ENCODE measurements around the gene BROX.
"Not testable (repeated sequence)": the region's sequence is repeated elsewhere in the genome, so short reads cannot be mapped to it uniquely, and the experiment has no call there.

Gene BROX

DNA sequence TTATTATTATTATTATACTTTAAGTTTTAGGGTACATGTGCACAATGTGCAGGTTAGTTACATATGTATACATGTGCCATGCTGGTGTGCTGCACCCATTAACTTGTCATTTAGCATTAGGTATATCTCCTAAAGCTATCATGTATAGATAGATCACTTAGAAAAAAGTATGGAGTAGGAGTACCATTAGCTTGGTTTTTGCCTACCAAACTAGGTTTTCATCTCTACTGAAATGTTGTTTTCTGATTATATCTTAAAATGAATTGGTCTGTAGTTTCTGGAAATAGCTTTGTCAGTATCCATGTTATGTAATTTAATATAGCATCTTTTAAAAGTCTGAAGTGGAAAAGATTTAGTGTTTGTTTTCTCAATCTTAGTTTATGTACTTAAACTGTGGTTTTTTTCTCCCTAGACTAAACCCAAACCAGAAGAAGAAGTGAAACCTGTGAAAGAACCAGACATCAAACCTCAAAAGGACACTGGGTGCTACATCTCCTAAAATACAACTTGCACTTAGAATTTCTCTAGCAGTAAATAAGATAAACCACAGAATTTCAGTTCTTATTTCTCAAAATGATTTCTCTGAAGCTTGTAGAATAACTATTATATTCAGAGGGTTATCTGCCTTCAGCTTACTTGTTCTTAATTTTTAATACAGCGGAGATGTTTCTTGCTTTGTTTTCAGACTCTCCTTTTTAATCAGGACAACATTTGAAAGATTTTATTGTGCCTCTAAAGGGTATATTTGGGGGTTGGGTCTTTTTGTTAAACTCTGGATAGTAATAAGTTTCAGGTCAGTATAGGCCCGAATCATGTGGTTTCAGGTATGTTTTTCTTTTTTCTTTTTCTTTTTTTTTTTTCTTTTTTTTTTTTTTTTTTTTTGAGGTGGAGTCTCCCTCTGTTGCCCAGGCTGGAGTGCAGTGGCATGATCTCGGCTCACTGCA, 20.1 kb downstream of the BROX start:
- no peak for DNase-seq

DNA sequence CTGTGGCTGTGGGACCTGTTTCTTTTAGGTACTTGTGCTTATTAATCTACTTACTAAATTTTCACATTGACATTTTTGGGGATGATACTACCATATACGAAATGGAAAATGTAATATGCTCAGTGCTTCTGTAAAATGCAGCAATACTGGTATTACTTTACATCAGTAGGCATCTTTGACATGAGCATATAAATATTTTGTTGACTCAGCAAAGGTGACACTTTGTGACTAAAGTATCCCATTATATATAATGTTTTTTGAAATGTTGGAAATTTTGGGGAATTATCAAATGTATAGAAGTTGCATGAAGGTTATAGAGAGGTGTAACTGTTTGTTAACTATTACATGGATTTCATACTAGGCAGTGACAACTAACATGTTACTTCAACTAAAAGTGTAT, 22.4 kb downstream of the BROX start:
- DNase-seq: no peak

DNA sequence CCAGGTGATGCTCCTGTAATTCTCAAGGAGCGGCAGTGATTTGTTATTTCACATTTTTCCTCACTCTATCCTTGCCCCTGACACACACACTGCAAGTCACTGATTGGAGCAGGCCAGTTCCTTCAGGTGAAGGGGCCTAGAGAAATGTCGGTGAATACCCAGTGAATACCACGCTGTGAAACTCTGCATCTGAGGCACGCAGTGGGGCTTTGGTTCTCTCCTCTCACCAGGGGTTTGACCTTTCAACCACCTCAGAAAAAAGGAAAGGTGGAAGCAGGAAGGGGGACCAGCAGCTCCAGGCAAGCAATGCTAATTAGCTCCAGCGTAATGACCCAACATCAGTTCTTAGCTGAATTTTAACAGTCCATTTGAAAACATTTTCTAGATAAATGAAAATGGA, 24.1 kb downstream of the BROX start:
- DNase-seq: no peak

DNA sequence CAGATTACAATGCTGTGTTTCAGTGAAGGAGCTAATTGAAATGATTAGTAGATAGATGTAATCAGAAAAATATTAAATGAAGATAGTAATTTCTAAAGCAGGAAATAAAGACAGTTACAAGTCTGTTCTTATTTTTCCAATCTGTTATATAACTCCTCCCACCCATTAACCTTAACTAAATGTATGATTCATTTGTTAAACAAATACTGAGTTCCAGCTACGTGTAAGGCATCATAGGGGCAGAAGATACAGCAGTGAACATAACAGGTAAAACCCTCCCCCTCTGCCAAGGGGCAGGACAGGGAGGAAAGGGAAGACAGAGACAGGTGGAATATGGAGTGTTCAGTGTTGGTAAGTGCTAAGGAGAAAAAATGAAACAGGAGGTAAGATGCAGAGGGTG, 24.6 kb downstream of the BROX start, which contains the start of gene FAM177B:
TSS of gene FAM177B (plus strand) at position 231 of the 400 bp plus-strand sequence. CDS start 9,344 bp downstream, outside the sequence.
- no peak for DNase-seq

DNA sequence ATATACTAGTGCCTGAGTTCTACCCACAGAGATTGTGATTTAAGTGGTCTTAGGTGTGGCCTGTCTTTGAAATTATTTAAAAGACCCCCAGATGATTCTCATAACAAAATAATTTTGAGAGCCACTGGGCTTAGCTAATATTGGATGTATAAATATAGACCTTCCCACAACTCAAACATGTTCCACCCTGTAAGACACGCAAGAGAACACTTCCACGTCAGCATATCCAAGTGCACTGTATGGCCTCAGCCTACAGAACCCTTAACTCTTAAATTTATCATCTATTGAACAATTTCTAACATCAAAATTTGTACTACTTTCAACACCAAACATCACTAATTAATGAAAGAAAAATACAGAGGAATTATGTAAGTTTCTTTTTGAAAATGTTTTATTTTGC, 27.1 kb downstream of the BROX start:
- DNase-seq: no peak

DNA sequence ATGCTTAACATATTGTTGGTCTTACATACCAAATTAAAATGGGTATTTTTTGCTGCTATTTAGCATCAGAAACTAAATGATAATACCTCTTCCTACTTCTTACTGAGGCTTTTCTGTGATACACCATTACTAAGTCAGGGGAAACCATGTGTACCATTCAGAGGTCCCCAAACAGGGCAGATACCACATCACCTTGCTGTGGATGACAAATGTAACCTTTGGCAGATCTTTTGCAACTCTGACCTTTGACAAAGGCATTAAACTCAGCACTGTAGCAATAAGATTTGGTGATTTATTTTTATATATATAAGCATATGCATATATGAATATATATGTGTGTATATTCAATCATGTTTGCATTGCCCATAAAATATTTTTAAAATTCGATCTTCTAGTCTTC, 27.6 kb downstream of the BROX start:
- no peak for DNase-seq

DNA sequence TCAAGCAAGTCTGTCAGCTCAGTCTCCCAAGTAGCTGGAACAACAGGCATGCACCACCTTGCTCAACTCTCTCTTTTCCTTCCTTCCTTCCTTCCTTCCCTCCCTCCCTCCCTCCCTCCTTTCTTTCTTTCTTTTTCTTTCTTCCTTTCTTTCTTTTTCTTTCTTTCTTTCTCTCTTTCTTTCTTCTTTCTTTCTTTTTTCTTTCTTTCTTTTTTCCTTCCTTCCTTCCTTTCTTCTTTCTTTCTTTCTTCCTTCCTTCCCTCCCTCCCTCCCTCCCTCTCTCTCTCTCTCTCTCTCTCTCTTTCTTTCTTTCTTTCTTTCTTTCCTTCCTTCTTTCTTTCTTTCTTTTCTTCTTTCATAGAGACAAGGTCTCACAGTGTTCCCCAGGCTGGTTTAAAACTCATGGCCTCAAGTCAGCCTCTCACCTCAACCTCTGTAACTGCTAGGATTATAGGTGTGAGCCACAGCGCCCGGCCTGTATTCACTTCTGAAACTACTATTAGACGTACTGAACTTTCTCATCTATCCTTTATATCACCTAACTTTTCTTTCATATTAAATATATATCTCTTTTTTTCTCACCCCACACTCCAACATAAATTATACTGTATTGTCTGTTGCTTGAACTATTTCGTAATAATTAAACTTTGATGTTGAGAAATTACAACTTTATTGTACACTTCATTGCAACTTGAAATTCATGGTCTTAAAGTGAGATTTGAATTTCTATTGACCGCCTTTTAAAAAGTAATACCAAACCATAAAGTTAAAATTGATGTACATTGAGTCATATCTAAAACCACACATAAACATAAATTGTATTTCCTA, 29.5 kb downstream of the BROX start:
- not testable (repeated sequence) for DNase-seq

DNA sequence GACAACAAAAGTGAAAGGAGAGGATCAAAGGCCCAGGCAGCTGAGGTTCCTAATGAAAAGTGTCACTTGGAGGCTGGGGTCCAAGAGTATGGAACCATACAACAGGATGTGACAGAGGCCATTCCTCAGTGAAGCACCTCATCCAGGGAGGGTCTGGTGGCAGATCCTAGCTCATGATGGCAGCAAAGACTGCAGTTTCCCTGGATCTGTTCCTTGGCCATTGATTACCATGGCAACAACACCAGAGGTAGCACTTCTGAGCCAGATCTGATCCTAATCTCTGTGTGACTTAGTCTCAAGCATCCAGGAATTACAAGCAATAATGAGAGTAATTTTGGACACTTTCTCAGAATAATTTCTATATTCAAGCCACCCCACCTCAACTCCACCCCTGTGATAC, 37.6 kb downstream of the BROX start:
- no peak for DNase-seq

DNA sequence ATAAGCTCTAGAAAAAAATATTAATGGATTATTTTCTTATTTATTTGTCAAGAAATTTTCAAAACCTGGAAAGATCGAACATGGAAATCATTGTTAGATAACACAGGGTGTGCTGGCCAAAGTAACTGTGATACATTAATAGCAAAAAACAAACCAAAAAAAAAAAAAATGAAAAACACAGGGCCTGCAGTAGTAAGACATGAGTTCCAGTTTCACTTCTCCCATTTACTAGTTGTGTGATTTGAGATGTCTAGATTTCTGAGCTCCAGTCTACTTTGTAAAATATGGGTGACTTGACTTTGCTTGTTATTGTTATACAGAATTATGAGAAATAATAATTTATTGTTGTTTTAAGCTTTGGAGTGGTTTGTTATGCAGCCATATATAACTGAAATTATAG, 38.3 kb downstream of the BROX start:
- no peak for DNase-seq

DNA sequence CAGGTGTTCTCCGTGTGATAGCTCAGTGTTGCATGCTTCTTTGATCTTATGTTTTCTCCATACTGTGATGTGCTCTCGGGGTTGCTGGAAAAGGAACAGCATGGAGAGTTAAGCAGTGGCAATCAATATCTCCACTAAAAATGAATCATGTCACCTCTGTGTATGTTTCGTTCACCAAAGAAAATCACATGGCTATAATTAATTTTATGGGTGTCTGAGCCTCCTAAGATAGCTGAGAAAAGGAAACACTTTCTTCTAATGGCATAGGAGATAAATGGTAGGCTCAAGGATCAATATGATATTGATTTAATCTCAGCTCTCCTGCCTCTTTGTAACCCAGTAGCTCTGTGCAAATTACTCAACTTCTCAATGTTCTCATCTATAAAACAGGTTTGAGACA, 38.9 kb downstream of the BROX start:
- no peak for DNase-seq

DNA sequence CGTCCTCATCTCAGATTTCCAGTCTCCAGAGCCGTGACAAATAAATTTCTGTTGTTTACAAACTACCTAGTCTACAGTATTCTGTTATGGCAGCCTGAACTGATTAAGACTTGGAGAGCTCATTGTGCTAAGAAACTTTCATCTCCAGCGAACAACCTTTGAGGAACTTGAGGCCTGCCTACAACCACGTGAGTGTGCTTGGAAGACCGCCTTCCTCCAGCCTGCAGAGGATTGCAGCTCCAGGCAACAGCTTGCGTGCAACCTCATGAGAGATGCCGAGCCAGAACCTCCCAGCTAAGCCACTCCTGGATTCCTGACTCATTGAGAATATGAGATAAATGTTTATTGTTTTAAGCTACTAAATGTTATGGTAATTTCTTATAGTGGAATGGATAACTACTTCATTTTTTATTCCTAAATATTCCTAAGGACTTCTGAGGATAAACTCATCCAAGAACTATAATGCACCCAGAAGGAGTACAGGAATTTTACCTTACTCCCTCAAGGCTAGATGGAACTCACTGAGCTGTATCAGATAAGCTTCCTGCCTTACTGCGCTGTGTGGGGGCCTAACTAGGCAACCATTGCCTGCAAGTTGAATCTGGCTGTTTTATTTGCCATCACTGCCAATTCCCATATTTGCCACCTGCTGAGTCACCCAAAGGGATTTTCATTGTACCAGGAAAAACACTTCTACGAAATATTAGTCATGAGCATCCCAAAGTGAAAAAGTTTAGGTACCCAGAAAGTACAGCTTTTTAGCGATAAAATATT, 42.2 kb downstream of the BROX start:
- no peak for DNase-seq

DNA sequence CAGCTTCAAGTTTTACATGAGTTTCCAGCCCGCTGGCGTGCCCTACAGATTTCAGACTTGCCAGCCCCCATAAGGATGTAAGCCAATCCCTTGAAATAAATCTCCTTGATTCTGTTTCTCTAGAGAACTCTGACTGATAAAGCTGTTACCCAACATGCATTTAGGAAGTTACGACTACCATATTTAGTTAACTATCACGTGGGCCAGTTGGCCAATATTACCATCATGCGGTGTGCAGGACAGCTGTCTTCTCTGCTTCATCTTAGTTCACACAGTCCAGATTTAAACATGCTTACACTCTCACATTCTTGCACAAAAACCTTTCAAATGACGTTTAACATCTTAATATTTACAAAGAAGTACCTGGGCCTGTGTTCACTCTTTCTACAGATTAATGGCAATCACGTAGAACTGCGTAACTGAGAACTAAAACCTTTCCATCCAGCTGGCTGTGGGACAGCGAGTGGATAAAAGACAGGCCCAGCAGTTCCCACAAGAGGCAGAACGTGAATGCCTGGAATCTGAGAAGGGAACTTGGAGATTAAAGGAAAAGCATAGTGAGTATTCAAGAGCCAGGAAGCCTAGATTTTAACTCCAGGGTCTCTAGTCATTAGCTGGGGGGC, 45.4 kb downstream of the BROX start:
- DNase-seq: no peak

DNA sequence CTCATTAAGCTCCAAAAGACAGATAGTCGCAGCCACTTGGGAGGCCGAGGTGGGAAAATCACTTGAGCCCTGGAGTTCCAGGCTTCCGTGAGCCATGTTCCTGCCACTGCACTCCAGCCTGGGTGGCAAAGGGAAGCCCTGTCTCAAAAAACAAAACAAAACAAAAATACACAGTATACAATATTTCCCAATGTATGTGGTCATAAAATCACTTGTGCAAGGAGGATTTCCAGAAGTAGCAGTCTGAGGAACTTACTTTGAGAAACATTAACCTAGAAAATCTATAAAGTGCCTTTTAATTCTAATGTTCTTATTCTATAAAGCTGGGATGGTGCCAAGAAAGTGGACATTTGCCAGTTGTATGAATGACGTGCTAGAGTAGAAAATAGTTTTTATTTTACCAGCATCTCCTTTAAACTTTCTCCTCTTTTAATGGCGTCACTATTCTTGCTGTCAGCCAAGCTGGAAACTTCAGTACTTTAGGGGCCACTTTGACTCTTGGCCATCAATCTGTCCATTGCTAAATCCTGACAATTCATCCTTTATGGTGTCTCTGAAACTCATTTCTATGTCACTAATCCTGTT, 47.2 kb downstream of the BROX start:
- DNase-seq: no peak

DNA sequence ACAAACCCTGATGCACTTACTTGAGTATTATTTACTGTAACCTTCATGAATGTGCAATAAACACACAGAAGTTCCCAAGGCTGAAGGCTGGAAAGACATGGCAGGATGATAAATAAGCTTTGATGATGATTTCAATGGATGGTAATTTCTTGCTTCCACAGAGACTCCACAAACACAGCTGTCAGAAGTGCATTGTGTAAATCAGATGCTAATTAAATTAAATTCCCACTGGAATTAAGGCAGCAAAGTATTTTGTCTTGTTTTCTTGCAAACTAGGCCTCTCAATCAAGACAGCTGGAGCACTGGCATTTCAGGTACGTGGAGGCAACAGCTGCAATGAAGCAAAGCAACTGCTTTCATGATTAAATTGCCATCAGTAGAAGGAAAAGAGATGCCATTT, 48.7 kb downstream of the BROX start:
- no peak for DNase-seq

DNA sequence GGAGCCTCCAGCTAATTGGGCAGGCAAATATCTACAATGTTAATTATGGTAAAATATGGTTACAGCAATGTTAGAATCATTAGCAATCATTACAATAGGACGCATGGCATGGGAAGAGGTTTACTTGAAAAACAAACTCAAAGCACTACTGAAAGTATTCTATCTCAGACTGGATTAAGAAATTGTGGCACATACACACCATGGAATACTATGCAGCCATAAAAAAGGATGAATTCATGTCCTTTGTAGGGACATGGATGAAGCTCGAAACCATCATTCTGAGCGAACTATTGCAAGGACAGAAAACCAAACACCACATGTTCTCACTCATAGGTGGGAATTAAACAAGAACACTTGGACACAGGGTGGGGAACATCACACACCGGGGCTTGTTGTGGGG, 49.8 kb downstream of the BROX start:
- DNase-seq: not testable (repeated sequence)

DNA sequence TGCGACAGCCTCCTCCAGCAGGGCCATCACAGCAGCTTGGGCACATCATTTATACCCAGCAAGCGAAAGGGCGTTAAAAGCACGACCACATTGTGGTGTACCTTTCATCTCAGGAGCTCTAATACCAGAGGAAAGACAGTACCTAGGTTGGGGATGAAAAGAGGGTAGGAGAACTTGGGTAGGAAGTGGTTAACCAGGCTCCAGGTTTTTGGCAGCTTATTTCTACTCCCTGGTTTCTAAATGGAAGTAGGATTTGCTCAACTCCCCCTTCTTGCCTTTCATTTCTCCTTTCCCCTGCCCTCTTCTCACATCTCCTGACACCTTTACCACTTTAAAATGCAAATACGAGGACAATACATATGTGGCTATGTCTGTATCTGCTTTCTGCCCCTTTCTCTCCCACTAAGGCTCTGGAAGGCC, 54.8 kb downstream of the BROX start:
- no peak for DNase-seq

DNA sequence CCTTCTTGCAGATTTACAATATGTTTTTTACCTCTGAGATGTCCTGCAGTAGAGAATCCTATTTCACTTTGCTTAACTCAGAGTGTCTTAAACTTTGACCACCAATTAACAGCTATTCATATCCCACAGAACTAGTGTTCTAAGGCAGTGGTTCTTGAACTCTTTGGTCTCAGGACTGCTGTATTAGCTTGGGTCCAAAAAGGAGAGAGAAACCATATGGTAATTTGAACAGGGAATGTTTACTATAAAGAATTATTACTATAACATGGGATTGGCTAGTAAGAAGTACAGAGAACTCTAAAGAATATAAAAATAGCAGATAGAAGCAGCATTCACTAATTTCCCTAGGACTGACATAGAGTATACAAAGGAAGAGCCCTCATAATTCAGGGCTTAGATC, 56.2 kb downstream of the BROX start:
- DNase-seq: no peak

DNA sequence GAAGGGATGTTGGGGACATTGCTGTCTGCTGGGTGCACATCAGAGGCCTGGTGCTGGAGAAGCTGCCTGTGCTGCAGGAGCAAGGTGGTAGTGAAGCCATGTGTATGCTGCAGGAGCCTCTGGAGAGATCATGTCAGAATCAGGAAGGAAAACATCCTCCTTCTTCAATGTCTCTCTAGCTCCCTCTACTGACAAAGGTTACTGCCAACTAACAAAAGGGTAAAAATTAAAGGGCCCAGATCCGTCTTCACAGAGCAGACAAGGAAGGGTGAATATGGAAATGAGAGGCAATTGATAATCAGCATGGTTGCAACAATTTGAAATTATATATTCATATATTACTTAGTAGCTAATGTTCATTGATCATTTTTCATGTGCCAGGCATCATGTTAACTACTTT, 56.8 kb downstream of the BROX start:
- DNase-seq: no peak

DNA sequence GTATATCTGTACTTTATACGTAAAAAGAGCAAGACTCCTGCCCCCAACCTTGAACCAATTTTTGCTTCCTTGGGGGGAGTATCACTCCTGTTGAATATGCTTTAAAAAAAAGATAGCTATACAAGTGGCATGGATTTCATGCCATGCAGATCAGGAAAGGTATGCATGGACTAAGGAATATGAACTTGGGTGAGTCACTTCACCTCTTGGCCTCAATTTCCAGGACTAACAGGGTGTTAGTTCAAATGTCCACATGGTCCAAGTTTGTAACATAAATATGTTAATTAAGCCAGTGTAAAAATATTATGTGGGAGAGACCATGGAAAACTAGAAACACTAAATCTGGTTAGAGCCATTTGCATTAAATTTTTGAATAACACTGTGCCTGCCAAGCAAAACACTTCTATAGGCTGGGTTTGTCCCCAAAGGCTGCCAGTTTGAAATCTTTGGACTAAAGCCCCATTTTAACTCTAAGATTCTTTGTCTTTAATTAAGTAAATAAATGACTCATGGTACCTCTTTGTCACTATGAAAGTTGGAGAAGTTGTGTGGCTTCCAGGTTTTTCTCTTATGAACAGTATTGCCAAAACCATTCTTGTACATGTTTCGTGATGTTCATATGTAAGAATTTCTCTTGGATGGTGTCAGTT, 57.7 kb downstream of the BROX start:
- no peak for DNase-seq

DNA sequence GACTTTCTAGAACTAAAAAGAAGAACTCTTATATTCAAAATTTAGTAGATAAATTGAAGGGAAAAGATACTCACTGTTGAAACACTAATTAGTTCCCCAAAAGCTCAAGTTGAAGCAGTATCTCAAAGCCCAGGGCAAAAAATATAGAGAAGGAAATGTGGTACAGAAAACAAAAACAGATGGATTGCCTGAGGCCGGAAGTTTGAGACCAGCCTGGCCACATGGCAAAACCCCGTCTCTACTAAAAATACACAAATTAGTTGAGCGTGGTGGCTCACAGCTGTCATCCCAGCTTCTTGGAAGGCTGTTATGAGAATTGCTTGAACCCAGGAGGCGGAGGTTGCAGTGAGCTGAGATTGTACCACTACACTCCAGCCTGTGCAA, 60.6 kb downstream of the BROX start:
- no peak for DNase-seq

DNA sequence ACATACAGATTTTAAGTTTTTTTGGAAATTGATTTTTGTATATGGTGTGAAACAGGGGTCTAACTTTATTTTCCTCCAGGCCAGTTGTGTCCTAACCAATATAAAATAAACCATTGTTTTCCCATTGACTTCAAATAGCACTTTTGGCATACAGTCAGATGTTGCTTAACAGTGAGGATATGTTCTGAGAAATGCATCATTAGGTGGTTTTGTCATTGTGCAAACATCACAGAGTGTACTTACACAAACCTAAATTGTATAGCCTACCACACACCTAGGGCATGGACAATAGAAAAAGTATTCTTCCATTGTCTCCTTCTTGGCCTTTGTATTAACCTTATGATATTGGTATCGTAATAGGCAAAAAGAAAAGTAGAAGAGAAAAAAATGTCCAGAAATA, 65.1 kb downstream of the BROX start:
- no peak for DNase-seq

DNA sequence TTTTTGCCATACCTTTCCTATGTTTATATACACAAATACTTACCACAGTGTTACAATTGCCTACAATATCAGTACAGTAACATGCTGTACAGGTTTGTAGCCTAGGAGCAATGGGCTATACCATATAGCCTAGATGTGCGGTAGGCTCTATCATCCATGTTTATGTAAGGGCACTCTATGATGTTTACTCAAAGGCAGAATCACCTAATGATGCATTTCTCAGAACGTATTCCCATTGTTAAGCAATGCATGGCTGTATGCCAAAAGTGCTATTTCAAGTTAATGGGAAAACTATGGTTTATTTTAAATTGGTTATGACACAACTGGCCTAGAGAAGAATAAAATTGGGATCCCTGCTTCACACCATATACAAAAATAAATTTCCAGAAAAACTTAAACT, 65.6 kb downstream of the BROX start:
- no peak for DNase-seq
